ENCODE data around the gene CAP1.

CAP1 gene

DNA sequence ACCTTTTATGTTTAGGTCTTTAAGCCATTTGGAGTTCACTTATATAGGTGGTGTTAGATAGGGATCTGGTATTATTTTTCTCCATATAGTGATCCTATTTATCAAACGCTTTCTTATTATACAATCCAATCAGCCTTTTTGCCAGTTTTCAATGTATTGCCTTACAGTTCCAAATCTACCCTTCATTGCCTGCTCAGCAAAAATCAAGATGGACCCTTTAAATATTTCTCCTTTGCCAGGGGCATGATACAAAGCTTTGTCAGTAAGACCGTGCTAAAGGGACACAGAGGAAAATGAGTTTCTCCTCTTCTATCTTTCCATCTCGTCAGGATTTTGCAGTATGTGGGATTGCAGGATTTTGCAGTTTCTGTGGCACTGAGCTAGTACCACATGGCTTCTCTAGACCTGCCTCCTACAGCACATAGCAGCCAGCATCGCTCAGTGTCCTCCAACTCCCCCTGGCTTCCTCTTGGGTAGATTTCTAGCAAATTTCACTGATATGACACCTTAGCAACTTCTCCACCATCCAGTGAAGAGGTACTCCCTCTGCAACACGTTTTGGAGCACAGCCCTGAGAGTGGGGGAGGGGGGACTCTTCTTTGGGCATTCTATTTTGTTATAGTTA is 22.5 kb upstream of the CAP1 start:
- TF ChIP-seq, protein P1, sequence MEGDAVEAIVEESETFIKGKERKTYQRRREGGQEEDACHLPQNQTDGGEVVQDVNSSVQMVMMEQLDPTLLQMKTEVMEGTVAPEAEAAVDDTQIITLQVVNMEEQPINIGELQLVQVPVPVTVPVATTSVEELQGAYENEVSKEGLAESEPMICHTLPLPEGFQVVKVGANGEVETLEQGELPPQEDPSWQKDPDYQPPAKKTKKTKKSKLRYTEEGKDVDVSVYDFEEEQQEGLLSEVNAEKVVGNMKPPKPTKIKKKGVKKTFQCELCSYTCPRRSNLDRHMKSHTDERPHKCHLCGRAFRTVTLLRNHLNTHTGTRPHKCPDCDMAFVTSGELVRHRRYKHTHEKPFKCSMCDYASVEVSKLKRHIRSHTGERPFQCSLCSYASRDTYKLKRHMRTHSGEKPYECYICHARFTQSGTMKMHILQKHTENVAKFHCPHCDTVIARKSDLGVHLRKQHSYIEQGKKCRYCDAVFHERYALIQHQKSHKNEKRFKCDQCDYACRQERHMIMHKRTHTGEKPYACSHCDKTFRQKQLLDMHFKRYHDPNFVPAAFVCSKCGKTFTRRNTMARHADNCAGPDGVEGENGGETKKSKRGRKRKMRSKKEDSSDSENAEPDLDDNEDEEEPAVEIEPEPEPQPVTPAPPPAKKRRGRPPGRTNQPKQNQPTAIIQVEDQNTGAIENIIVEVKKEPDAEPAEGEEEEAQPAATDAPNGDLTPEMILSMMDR (conservative IDR thresholded peaks at IDR 0.05; ENCODE audit: control insufficient read depth, insufficient read depth, low read depth, low read length), result no peak
- H3K4me3 ChIP-seq (ENCODE audit: control insufficient read depth, low read depth, low read length), result no peak overlapping the region
- DNase-seq (ENCODE audit: low read depth), result no peak

DNA sequence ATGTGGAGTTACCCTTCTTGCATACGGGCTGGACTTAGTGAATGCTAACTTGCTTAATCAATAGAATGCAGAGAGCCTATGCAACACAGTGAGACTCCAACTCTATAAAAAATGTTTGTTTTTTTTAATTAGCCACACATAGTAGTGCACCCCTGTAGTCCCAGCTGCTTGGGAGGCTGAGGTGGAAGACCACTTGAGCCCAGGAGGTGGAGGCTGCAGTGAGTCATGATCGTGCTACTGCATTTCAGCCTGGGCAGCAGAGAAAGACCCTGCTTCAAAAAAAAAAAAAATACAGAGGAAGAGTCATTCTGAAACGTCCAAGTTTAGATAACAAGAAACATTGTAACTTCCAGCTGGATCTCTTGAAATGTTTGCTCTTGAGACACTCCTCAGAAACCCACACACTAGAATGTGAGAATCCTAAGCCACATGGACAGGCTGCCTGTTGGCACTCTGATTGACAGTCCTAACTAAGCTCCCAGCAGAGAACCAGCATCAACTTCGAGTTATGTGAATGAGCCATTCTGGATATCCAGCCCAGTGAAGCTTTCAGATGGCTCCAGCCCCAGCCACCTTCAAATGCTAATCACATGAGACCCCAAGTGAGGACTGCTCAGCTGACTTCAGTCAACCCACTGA is 20.0 kb upstream of the CAP1 start:
- no peak overlapping the region for H3K4me3 ChIP-seq (ENCODE audit: control insufficient read depth, low read depth, low read length)
- TF ChIP-seq, protein P1 (conservative IDR thresholded peaks at IDR 0.05; ENCODE audit: control insufficient read depth, insufficient read depth, low read depth, low read length), result no peak
- DNase-seq (ENCODE audit: low read depth), result no peak

DNA sequence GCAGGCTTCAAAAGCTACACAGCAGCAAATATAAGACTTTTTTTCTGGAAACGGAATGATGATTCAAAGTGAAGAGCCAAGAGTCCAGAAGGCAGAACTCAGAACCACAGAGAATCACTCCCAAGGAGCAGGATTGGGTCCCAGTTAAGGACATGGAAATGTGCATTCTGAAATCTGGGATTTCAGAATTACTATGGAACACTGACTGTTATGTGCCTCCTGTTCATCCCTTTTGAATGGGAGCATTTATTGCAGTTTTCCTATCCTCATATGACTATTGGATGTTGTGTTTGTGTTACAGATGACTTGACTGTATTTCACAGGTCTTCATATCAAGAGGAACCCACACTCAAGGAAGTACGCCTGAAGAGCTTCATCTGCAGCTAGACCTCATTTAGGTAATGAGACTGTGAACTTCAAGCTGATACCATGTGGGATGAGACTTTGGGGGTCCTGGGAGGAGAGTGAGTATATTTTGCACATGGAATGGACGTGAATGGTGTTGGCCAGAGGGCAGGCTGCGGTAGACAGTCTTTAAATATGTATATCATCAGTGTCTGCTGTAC is 17.1 kb upstream of the CAP1 start:
- DNase-seq (ENCODE audit: low read depth), result no peak
- TF ChIP-seq, protein P1 (conservative IDR thresholded peaks at IDR 0.05; ENCODE audit: control insufficient read depth, insufficient read depth, low read depth, low read length), result no peak
- H3K4me3 ChIP-seq (ENCODE audit: control insufficient read depth, low read depth, low read length), result no peak overlapping the region

DNA sequence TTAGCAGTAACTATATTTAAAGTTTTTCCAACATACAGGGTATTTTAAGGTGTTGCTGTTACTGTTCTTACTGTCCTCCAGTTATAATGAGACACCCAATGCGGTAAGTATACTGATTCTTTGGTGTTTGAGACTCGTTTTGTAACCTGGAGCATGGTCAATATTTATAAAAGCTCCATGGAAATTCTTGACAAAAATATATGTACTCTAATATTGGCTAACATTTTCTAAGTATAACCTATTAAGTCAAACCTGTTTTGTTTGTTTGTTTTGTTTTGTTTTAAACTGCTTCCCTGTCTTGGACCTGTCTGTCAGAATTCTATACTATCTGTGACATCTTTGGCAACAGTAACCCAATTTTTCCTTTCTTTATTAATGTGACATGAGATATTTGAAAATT is 15.9 kb upstream of the CAP1 start:
- TF ChIP-seq, protein P1 (conservative IDR thresholded peaks at IDR 0.05; ENCODE audit: control insufficient read depth, insufficient read depth, low read depth, low read length), result no peak
- H3K4me3 ChIP-seq (ENCODE audit: control insufficient read depth, low read depth, low read length), result no peak overlapping the region
- DNase-seq (ENCODE audit: low read depth), result no peak

DNA sequence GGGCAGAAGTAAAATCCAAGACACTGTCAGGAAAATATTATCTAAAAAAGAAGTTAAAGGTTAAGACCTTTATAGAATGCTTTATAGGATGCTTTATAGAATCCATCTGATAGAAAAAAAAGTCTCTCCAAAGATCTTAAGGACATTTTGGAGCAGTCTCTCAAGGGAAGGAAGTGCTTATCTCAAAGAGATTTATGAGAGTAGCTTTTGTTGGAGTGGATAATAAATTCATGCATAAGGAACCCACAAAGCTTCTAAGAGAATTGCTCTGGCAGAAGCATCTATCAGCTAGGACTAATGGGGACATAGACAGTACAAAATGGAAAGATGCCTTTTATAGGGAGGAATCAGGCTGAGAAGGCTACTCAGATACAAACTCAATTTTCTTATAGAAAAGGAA is 12.9 kb upstream of the CAP1 start:
- TF ChIP-seq, protein P1 (conservative IDR thresholded peaks at IDR 0.05; ENCODE audit: control insufficient read depth, insufficient read depth, low read depth, low read length), result no peak
- DNase-seq (ENCODE audit: low read depth), result no peak
- H3K4me3 ChIP-seq (ENCODE audit: control insufficient read depth, low read depth, low read length), result no peak overlapping the region

DNA sequence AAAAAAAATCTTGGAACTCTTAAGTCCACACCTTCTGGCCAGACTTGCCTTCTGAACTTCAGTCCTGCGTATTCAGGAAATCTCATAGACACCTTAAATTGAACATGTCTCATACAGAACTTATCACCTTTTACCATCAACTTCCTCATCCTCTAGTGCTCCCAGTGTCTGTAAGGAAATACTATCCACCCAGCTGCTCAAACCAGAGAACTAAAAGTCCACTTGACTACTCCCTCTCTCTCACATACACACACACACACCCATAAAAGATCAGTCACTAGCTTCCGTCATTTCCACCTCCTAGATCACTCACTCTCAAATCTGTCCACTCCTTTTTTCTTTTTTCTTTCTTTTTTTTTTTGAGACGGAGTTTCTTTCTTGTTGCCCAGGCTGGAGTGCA is 10.9 kb upstream of the CAP1 start:
- TF ChIP-seq, protein P1 (conservative IDR thresholded peaks at IDR 0.05; ENCODE audit: control insufficient read depth, insufficient read depth, low read depth, low read length), result no peak
- no peak for DNase-seq (ENCODE audit: low read depth)
- H3K4me3 ChIP-seq (ENCODE audit: control insufficient read depth, low read depth, low read length), result no peak overlapping the region
